ENCODE measurements around the gene DAGLB.

The DAGLB gene

GRCh38 chr7:6440381-6440780 lies 7.4 kb downstream of the DAGLB start:
- CTCF ChIA-PET: interaction anchor here (0.6 kb wide), 1 partner anchor 171 kb away, joined by 3 read pairs; no protein-coding TSS in a partner anchor
- POLR2A ChIA-PET: no interaction called here
- DNase-seq (ENCODE audit: extremely low spot score): no peak
- TF ChIP-seq NFRKB (IDR thresholded peaks at IDR 0.05) (no peak), SP1 (IDR thresholded peaks at IDR 0.05) (no peak), BHLHE40 (IDR thresholded peaks at IDR 0.05; ENCODE audit: borderline replicate concordance) (no peak), FOXA1 (IDR thresholded peaks at IDR 0.05) (no peak), FOXM1 (IDR thresholded peaks at IDR 0.05; ENCODE audit: borderline replicate concordance) (no peak), L3MBTL2 (conservative IDR thresholded peaks at IDR 0.05) (no peak), CTBP1 (IDR thresholded peaks at IDR 0.05; ENCODE audit: borderline replicate concordance) (no peak), PKNOX1 (IDR thresholded peaks at IDR 0.05) (no peak), FOXK2 (IDR thresholded peaks at IDR 0.05) (no peak), ZNF384 (IDR thresholded peaks at IDR 0.05) (no peak), SUZ12 (IDR thresholded peaks at IDR 0.05) (no peak), TARDBP (IDR thresholded peaks at IDR 0.05) (no peak), HDGF (IDR thresholded peaks at IDR 0.05; ENCODE audit: borderline replicate concordance) (no peak)

GRCh38 chr7:6438427-6438826 lies 9.3 kb downstream of the DAGLB start:
- ChIA-PET POLR2A (interaction anchor here (2.8 kb wide), 1 partner anchor 9 kb away, joined by 10 read pairs; the partner anchor contains the start of gene DAGLB), CTCF (no interaction called here)
- DNase-seq (ENCODE audit: extremely low spot score): no peak
- TF ChIP-seq BHLHE40 (IDR thresholded peaks at IDR 0.05; ENCODE audit: borderline replicate concordance): no peak
- TF ChIP-seq ELF4 (IDR thresholded peaks at IDR 0.05): no peak
- no peak for TF ChIP-seq SUZ12 (IDR thresholded peaks at IDR 0.05)
- TF ChIP-seq L3MBTL2 (conservative IDR thresholded peaks at IDR 0.05): no peak
- TF ChIP-seq FOXA1 (IDR thresholded peaks at IDR 0.05): no peak
- TF ChIP-seq NFRKB (IDR thresholded peaks at IDR 0.05): no peak
- TF ChIP-seq SP1 (IDR thresholded peaks at IDR 0.05): no peak
- TF ChIP-seq LEF1 (IDR thresholded peaks at IDR 0.05; ENCODE audit: borderline replicate concordance): no peak
- TF ChIP-seq PKNOX1 (IDR thresholded peaks at IDR 0.05): no peak
- no peak for TF ChIP-seq FOXM1 (IDR thresholded peaks at IDR 0.05; ENCODE audit: borderline replicate concordance)
- no peak for TF ChIP-seq TARDBP (IDR thresholded peaks at IDR 0.05)
- TF ChIP-seq ZNF384 (IDR thresholded peaks at IDR 0.05): no peak

GRCh38 chr7:6437251-6437650 lies 10.5 kb downstream of the DAGLB start:
- DNase-seq (ENCODE audit: extremely low spot score): no peak
- ChIA-PET POLR2A (interaction anchor here (0.7 to 2.8 kb wide), 2 partner anchors 10 to 18 kb away, joined by 3 to 10 read pairs; partner anchors contain the start of gene DAGLB), CTCF (interaction anchor here (0.6 kb wide), 1 partner anchor 151 kb away, joined by 3 read pairs; no protein-coding TSS in a partner anchor)
- no peak for TF ChIP-seq ZNF384 (IDR thresholded peaks at IDR 0.05)
- no peak for TF ChIP-seq SP1 (IDR thresholded peaks at IDR 0.05)
- TF ChIP-seq BHLHE40 (IDR thresholded peaks at IDR 0.05; ENCODE audit: borderline replicate concordance): no peak
- no peak for TF ChIP-seq LEF1 (IDR thresholded peaks at IDR 0.05; ENCODE audit: borderline replicate concordance)
- TF ChIP-seq CTBP1 (IDR thresholded peaks at IDR 0.05; ENCODE audit: borderline replicate concordance): no peak
- TF ChIP-seq ARNT (IDR thresholded peaks at IDR 0.05): no peak
- TF ChIP-seq ELF4 (IDR thresholded peaks at IDR 0.05): no peak
- no peak for TF ChIP-seq SUZ12 (IDR thresholded peaks at IDR 0.05)
- TF ChIP-seq L3MBTL2 (conservative IDR thresholded peaks at IDR 0.05): no peak
- no peak for TF ChIP-seq PKNOX1 (IDR thresholded peaks at IDR 0.05)
- TF ChIP-seq FOXK2 (IDR thresholded peaks at IDR 0.05): no peak
- TF ChIP-seq HDGF (IDR thresholded peaks at IDR 0.05; ENCODE audit: borderline replicate concordance): no peak
- TF ChIP-seq FOXA1 (IDR thresholded peaks at IDR 0.05): no peak
- TF ChIP-seq NFRKB (IDR thresholded peaks at IDR 0.05): no peak

- CTCF ChIA-PET: interaction anchor here (0.5 kb wide), 1 partner anchor 796 kb away, joined by 4 read pairs; no protein-coding TSS in a partner anchor
- no peak for DNase-seq (ENCODE audit: extremely low spot score)
- no peak for TF ChIP-seq ZNF384 (IDR thresholded peaks at IDR 0.05)
- no peak for TF ChIP-seq SP1 (IDR thresholded peaks at IDR 0.05)
- TF ChIP-seq TARDBP (IDR thresholded peaks at IDR 0.05): no peak
- TF ChIP-seq CTBP1 (IDR thresholded peaks at IDR 0.05; ENCODE audit: borderline replicate concordance): no peak
- TF ChIP-seq SUZ12 (IDR thresholded peaks at IDR 0.05): no peak
- no peak for TF ChIP-seq L3MBTL2 (conservative IDR thresholded peaks at IDR 0.05)
- TF ChIP-seq ARNT (IDR thresholded peaks at IDR 0.05): no peak
- TF ChIP-seq FOXM1 (IDR thresholded peaks at IDR 0.05; ENCODE audit: borderline replicate concordance): no peak
- TF ChIP-seq NFRKB (IDR thresholded peaks at IDR 0.05): no peak
- POLR2A ChIA-PET: interaction anchor here (2.8 kb wide), 1 partner anchor 11 kb away, joined by 10 read pairs; the partner anchor contains the start of gene DAGLB
These were observed 11.4 kb downstream of the DAGLB start for GRCh38 chr7:6436385-6436685.

- POLR2A ChIA-PET: interaction anchor here (2.8 kb wide), 1 partner anchor 12 kb away, joined by 10 read pairs; the partner anchor contains the start of gene DAGLB
These were observed 12.0 kb downstream of the DAGLB start for GRCh38 chr7:6435486-6436384.

More at GRCh38 chr7:6435486-6436384, 12.0 kb downstream of the DAGLB start:
- CTCF ChIA-PET: interaction anchor here (0.5 to 0.6 kb wide), 2 partner anchors 37 to 796 kb away, joined by 3 to 4 read pairs; no protein-coding TSS in a partner anchor
- TF ChIP-seq FOXK2 (IDR thresholded peaks at IDR 0.05) (no peak), SUZ12 (IDR thresholded peaks at IDR 0.05) (no peak), NFRKB (IDR thresholded peaks at IDR 0.05) (no peak), CTBP1 (IDR thresholded peaks at IDR 0.05; ENCODE audit: borderline replicate concordance) (no peak), PKNOX1 (IDR thresholded peaks at IDR 0.05) (no peak), ZNF384 (IDR thresholded peaks at IDR 0.05) (no peak)
- peak; percentile 88 for DNase-seq (ENCODE audit: extremely low spot score)

Measured in HEK293T (cell line).